ENCODE measurements around the gene PPP2R5D.

Gene PPP2R5D

DNA sequence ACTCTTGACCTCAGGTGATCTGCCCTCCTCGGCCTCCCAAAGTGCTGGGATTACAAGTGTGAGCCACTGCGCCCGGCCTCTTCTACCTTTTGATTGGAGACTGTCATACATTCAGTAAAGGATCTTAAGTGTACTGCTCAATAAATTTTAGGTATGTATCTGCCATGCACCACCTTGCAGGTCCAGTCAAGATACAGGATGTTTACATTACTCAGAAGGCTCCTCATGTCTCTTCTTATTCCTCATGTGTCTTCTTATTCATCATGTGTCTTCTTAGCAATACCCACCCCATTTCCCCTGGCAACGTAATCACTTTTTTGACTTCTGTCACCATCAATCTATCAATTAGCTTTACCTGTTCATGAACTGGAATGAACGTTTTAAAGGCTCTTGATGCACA is 21.5 kb downstream of the PPP2R5D start:
- Mint-ChIP-seq H3K9me3 (no peaks in the 10 kb centered on the region), H3K27me3 (ENCODE audit: low read depth) (no peaks in the 10 kb centered on the region), H3K4me3 (no peak overlapping the region), H3K36me3 (ENCODE audit: low read depth) (peaks cover 42% of the 10 kb centered on the region), H3K4me1 (no peaks in the 10 kb centered on the region), H3K27ac (no peak overlapping the region)
- TF ChIP-seq, protein P1, sequence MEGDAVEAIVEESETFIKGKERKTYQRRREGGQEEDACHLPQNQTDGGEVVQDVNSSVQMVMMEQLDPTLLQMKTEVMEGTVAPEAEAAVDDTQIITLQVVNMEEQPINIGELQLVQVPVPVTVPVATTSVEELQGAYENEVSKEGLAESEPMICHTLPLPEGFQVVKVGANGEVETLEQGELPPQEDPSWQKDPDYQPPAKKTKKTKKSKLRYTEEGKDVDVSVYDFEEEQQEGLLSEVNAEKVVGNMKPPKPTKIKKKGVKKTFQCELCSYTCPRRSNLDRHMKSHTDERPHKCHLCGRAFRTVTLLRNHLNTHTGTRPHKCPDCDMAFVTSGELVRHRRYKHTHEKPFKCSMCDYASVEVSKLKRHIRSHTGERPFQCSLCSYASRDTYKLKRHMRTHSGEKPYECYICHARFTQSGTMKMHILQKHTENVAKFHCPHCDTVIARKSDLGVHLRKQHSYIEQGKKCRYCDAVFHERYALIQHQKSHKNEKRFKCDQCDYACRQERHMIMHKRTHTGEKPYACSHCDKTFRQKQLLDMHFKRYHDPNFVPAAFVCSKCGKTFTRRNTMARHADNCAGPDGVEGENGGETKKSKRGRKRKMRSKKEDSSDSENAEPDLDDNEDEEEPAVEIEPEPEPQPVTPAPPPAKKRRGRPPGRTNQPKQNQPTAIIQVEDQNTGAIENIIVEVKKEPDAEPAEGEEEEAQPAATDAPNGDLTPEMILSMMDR (IDR thresholded peaks at IDR 0.05; ENCODE audit: unreplicated experiment in 3 of 3) = no peak

DNA sequence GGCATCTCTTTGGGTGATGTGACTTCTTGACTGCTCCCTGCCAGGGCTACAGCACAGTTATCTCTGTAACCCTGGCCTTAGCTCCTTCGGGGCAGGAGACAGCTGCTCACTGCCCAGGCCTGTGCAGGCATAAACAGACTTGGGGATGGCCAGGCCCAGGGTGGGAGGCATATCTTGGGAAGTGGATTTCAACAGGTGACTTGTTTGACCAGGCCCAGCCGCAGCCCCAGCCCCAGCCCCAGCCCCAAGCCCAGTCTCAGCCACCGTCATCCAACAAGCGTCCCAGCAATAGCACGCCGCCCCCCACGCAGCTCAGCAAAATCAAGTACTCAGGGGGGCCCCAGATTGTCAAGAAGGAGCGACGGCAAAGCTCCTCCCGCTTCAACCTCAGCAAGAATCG is 21.9 kb downstream of the PPP2R5D start:
- H3K4me1 Mint-ChIP-seq = no peaks in the 10 kb centered on the region
- TF ChIP-seq, protein P1 (IDR thresholded peaks at IDR 0.05; ENCODE audit: unreplicated experiment in 3 of 3) = no peak
- no peaks in the 10 kb centered on the region for H3K27me3 Mint-ChIP-seq (ENCODE audit: low read depth)
- peaks cover 44% of the 10 kb centered on the region for H3K36me3 Mint-ChIP-seq (ENCODE audit: low read depth)
- no peak overlapping the region for H3K27ac Mint-ChIP-seq
- H3K4me3 Mint-ChIP-seq = no peak overlapping the region
- no peaks in the 10 kb centered on the region for H3K9me3 Mint-ChIP-seq

- Mint-ChIP-seq H3K27me3 (ENCODE audit: low read depth) (no peaks in the 10 kb centered on the region), H3K4me1 (peaks cover 3% of the 10 kb centered on the region), H3K9me3 (no peaks in the 10 kb centered on the region), H3K4me3 (no peak overlapping the region), H3K36me3 (ENCODE audit: low read depth) (peaks cover 49% of the 10 kb centered on the region), H3K27ac (no peak overlapping the region)
- TF ChIP-seq, protein P1 (IDR thresholded peaks at IDR 0.05; ENCODE audit: unreplicated experiment in 3 of 3) = no peak
Measured at GRCh38 chr6:43007126-43007525, 22.8 kb downstream of the PPP2R5D start.

DNA sequence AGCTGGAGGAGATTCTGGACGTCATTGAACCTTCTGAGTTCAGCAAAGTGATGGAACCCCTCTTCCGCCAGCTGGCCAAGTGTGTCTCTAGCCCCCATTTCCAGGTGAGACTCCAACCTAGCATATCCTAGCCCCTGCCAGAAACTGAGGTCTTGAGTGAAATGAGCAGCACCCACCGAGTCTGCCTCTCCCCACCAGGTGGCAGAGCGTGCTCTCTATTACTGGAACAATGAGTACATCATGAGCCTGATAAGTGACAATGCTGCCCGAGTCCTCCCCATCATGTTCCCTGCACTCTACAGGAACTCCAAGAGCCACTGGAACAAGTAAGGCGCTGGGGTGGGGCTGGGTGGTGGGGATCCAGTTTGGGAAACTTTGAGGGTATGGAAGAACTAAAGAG is 24.8 kb downstream of the PPP2R5D start:
- Mint-ChIP-seq H3K27me3 (ENCODE audit: low read depth) (peaks cover 4% of the 10 kb centered on the region), H3K4me1 (peaks cover 21% of the 10 kb centered on the region), H3K4me3 (peak overlapping the region in 1 of 3 experiments; percentile 47), H3K9me3 (no peaks in the 10 kb centered on the region), H3K27ac (no peak overlapping the region), H3K36me3 (ENCODE audit: low read depth) (peaks cover 49% of the 10 kb centered on the region)
- TF ChIP-seq, protein P1 (IDR thresholded peaks at IDR 0.05; ENCODE audit: unreplicated experiment in 3 of 3) = peak in 2 of 3 experiments; percentile 13 to 28

- TF ChIP-seq, protein P1 (IDR thresholded peaks at IDR 0.05; ENCODE audit: unreplicated experiment in 3 of 3) = no peak
- Mint-ChIP-seq H3K4me1 (peaks cover 37% of the 10 kb centered on the region), H3K36me3 (ENCODE audit: low read depth) (peaks cover 44% of the 10 kb centered on the region), H3K4me3 (peak overlapping the region; percentile 94 to 97 (median 94)), H3K27ac (no peak overlapping the region), H3K27me3 (ENCODE audit: low read depth) (peaks cover 4% of the 10 kb centered on the region), H3K9me3 (no peaks in the 10 kb centered on the region)
Measured at GRCh38 chr6:43011207-43011606, 26.8 kb downstream of the PPP2R5D start.

DNA sequence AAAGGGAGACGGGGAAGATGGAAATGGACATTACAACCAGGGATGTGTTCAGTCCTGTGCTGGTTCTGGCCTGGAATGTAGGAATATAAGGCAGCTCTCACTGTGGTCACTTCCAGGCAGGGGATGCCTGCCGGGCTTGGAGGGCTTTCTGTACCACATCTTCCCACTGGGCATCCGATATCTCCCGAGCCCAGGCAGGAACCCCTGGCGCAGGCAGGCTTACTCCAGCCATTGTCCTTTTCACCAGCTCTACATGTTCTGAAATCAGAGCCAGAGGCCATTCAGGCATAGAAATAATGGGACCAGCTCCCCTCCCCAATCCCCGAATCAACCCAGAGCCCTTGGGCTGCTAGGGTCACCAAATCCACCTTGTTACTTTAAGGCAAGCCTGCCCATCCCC is 28.0 kb downstream of the PPP2R5D start:
- Mint-ChIP-seq H3K4me3 (peak overlapping the region; percentile 94 to 97 (median 94)), H3K9me3 (no peaks in the 10 kb centered on the region), H3K27ac (peak overlapping the region in 1 of 3 experiments; percentile 97), H3K27me3 (ENCODE audit: low read depth) (peaks cover 7% of the 10 kb centered on the region), H3K36me3 (ENCODE audit: low read depth) (peaks cover 42% of the 10 kb centered on the region), H3K4me1 (peaks cover 44% of the 10 kb centered on the region)
- TF ChIP-seq, protein P1 (IDR thresholded peaks at IDR 0.05; ENCODE audit: unreplicated experiment in 3 of 3) = no peak
